ENCODE results near the gene PRTN3.

DNA sequence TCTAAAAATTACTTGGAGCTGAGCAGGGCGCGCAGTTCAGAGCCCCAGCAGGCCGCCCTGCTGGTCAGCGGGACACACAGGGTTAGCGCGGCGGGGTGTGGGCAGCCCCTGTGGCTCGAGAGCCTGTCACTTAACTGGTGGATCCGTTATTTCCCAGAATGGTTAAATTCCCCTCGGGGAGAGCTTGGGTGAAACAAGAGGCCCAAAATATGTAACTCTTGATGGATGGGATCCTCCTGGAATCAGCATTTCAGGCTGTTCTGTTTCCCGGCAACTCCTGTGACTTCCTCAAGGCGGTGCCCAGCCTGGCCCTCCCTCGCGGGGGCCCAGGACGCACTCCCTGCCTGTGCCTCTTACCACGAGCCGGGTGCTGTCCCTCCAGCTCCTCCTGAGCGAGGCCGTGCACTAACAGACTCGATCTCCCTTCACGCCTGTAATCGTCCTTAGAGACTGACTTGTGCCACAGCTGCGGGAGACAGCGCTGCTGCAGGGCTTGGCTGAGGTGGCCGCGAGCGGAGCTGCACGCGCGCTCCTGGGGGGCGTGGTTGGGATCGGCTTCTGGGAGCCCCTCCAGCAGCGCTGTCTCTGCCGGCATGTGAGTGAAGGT is 33.9 kb upstream of the PRTN3 start:
- TF ChIP-seq, protein P1, sequence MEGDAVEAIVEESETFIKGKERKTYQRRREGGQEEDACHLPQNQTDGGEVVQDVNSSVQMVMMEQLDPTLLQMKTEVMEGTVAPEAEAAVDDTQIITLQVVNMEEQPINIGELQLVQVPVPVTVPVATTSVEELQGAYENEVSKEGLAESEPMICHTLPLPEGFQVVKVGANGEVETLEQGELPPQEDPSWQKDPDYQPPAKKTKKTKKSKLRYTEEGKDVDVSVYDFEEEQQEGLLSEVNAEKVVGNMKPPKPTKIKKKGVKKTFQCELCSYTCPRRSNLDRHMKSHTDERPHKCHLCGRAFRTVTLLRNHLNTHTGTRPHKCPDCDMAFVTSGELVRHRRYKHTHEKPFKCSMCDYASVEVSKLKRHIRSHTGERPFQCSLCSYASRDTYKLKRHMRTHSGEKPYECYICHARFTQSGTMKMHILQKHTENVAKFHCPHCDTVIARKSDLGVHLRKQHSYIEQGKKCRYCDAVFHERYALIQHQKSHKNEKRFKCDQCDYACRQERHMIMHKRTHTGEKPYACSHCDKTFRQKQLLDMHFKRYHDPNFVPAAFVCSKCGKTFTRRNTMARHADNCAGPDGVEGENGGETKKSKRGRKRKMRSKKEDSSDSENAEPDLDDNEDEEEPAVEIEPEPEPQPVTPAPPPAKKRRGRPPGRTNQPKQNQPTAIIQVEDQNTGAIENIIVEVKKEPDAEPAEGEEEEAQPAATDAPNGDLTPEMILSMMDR (IDR thresholded peaks at IDR 0.05): no peak
- TF ChIP-seq POLR2A (IDR thresholded peaks at IDR 0.05): no peak
- no peak for TF ChIP-seq EP300 (IDR thresholded peaks at IDR 0.05)
